Mesodermal cell (in vitro differentiated cells): Measurements from ENCODE around the gene SGMS1.

Experiments used
- H3K27ac ChIP-seq: 2 replicates; pipeline ENCODE4 v1.7.0; 2013; ENCODE audit warnings: mild to moderate bottlenecking, low read depth, low read length, moderate library complexity; ENCODE audit not compliant: severe bottlenecking
- H3K36me3 ChIP-seq: 2 replicates; pipeline ENCODE4 v1.7.1; 2013; ENCODE audit warnings: mild to moderate bottlenecking, low read length, moderate library complexity; ENCODE audit not compliant: control insufficient read depth, insufficient read depth
- H3K4me1 ChIP-seq: one replicate; pipeline ENCODE4 v1.7.1; 2013; ENCODE audit warnings: mild to moderate bottlenecking, low read length; ENCODE audit not compliant: insufficient read depth, control insufficient read depth, poor library complexity, severe bottlenecking
- H3K4me3 ChIP-seq: 2 replicates; pipeline ENCODE4 v1.7.0; 2013; ENCODE audit warnings: low read length, control low read depth, mild to moderate bottlenecking; ENCODE audit not compliant: insufficient read depth, poor library complexity, severe bottlenecking; ENCODE audit errors: extremely low read depth
- H3K9me3 ChIP-seq: 2 replicates; pipeline ENCODE4 v1.7.1; 2013; ENCODE audit warnings: mild to moderate bottlenecking, low read length, moderate library complexity; ENCODE audit not compliant: control insufficient read depth
- WGBS, 2 experiments: methylation state at CpG; one replicate each; pipeline ENCODE4 v1.1.5; 2013; ENCODE audit warnings: missing lambda C conversion rate in 2 of 2; ENCODE audit not compliant: insufficient coverage in 2 of 2; 5-methylcytosine and 5-hydroxymethylcytosine counted together

Gene SGMS1

GRCh38 chr10:50516171-50516570, 107.6 kb downstream of the SGMS1 start:
- Histone ChIP-seq H3K36me3 (no peaks in the 10 kb centered on the region), H3K9me3 (no peaks in the 10 kb centered on the region), H3K4me3 (no peak overlapping the region), H3K27ac (no peak overlapping the region), H3K4me1 (no peaks in the 10 kb centered on the region)
- no CpG with 5 or more reads among the region's 1 CpG for WGBS, 2 experiments

- no peak overlapping the region for H3K27ac ChIP-seq
- no peaks in the 10 kb centered on the region for H3K4me1 ChIP-seq
- H3K36me3 ChIP-seq = no peaks in the 10 kb centered on the region
- no peak overlapping the region for H3K4me3 ChIP-seq
- no peaks in the 10 kb centered on the region for H3K9me3 ChIP-seq
- 100% methylated on average over 1 to 2 of the region's 2 CpGs for WGBS, 2 experiments
Measured at GRCh38 chr10:50515420-50515819, 108.3 kb downstream of the SGMS1 start.

- Histone ChIP-seq H3K27ac (no peak overlapping the region), H3K4me3 (no peak overlapping the region)
- 92 to 94% methylated on average over 2 of the region's 2 CpGs for WGBS, 2 experiments
Measured at GRCh38 chr10:50514995-50515394, 108.8 kb downstream of the SGMS1 start.

GRCh38 chr10:50513956-50514355, 109.8 kb downstream of the SGMS1 start:
- H3K4me3 ChIP-seq = no peak overlapping the region
- WGBS, 2 experiments = 100% methylated on average over 2 to 3 of the region's 5 CpGs
- H3K9me3 ChIP-seq = no peaks in the 10 kb centered on the region
- H3K4me1 ChIP-seq = no peaks in the 10 kb centered on the region
- H3K27ac ChIP-seq = no peak overlapping the region
- H3K36me3 ChIP-seq = no peaks in the 10 kb centered on the region

More at GRCh38 chr10:50514995-50515394, 108.8 kb downstream of the SGMS1 start:
- no peaks in the 10 kb centered on the region for H3K9me3 ChIP-seq
- H3K36me3 ChIP-seq = no peaks in the 10 kb centered on the region
- H3K4me1 ChIP-seq = no peaks in the 10 kb centered on the region

- H3K4me1 ChIP-seq = no peaks in the 10 kb centered on the region
- no peaks in the 10 kb centered on the region for H3K36me3 ChIP-seq
- no peak overlapping the region for H3K27ac ChIP-seq
- H3K4me3 ChIP-seq = no peak overlapping the region
- no peaks in the 10 kb centered on the region for H3K9me3 ChIP-seq
- 89 to 97% methylated on average over 2 to 3 of the region's 3 CpGs for WGBS, 2 experiments
Measured at GRCh38 chr10:50512743-50513416, 110.9 kb downstream of the SGMS1 start.

GRCh38 chr10:50512214-50512595, 111.6 kb downstream of the SGMS1 start:
- 100% methylated on average over 1 of the region's 1 CpG; no CpG with 5 or more reads in 1 of the 2 experiments for WGBS, 2 experiments
- no peaks in the 10 kb centered on the region for H3K36me3 ChIP-seq
- H3K27ac ChIP-seq = no peak overlapping the region
- no peaks in the 10 kb centered on the region for H3K4me1 ChIP-seq
- no peaks in the 10 kb centered on the region for H3K9me3 ChIP-seq
- no peak overlapping the region for H3K4me3 ChIP-seq

- 86 to 95% methylated on average over 1 to 2 of the region's 5 CpGs for WGBS, 2 experiments
- Histone ChIP-seq H3K9me3 (no peaks in the 10 kb centered on the region), H3K27ac (no peak overlapping the region), H3K4me1 (no peaks in the 10 kb centered on the region), H3K36me3 (no peaks in the 10 kb centered on the region), H3K4me3 (no peak overlapping the region)
Measured at GRCh38 chr10:50511492-50512213, 112.1 kb downstream of the SGMS1 start.

GRCh38 chr10:50510517-50511473, 113.0 kb downstream of the SGMS1 start:
- Histone ChIP-seq H3K36me3 (no peaks in the 10 kb centered on the region), H3K27ac (no peak overlapping the region), H3K4me3 (no peak overlapping the region), H3K4me1 (no peaks in the 10 kb centered on the region), H3K9me3 (no peaks in the 10 kb centered on the region)
- WGBS, 2 experiments = 100% methylated on average over 1 of the region's 3 CpGs; no CpG with 5 or more reads in 1 of the 2 experiments

GRCh38 chr10:50508315-50509051, 115.3 kb downstream of the SGMS1 start:
- 93 to 97% methylated on average over 3 to 4 of the region's 5 CpGs for WGBS, 2 experiments
- no peak overlapping the region for H3K27ac ChIP-seq
- H3K9me3 ChIP-seq = no peaks in the 10 kb centered on the region
- no peaks in the 10 kb centered on the region for H3K4me1 ChIP-seq
- no peaks in the 10 kb centered on the region for H3K36me3 ChIP-seq
- no peak overlapping the region for H3K4me3 ChIP-seq
